Lung (tissue), 12 donors: Measurements from ENCODE around the gene ASB18. TPM values are rescaled to one million over a fixed set of nuclear protein-coding genes. Genes with fewer than 3 reads are reported as not detected.

Experiments used
- ATAC-seq: fragments of 200-7000 bp; cut with Tn5 transposase; one replicate; pipeline ENCODE4 v1.9.1; 2020; ENCODE audit warnings: moderate number of reproducible peaks; ENCODE audit not compliant: insufficient read depth, low FRiP score
- DNase-seq, 3 donors: peaks; one replicate each; pipeline ENCODE4 v3.0.0-alpha.2; 2013 to 2017
- H3K27ac ChIP-seq, 2 donors: one replicate each; pipeline ENCODE4 v1.5.1; 2013; ENCODE audit warnings: mild to moderate bottlenecking in 2 of 2, moderate library complexity in 2 of 2, control low read depth in 1 of 2, inconsistent platforms in 1 of 2, low read depth in 1 of 2, low read length in 1 of 2
- H3K27me3 ChIP-seq, 3 donors: one replicate each; pipeline ENCODE4 v1.5.1; 2013; ENCODE audit warnings: low read length in 2 of 3; ENCODE audit not compliant: control insufficient read depth in 3 of 3, insufficient read depth in 3 of 3
- H3K36me3 ChIP-seq, 4 donors: one replicate each; pipeline ENCODE4 v1.5.1; 2013; ENCODE audit warnings: low read length in 4 of 4, mild to moderate bottlenecking in 1 of 4, moderate library complexity in 1 of 4; ENCODE audit not compliant: control insufficient read depth in 4 of 4, insufficient read depth in 4 of 4
- H3K4me1 ChIP-seq, 5 donors: one replicate each; pipeline ENCODE4 v1.5.1; 2013; ENCODE audit warnings: low read length in 5 of 5, mild to moderate bottlenecking in 2 of 5, moderate library complexity in 1 of 5; ENCODE audit not compliant: control insufficient read depth in 5 of 5, insufficient read depth in 5 of 5
- H3K4me3 ChIP-seq: one replicate; pipeline ENCODE4 v1.5.1; 2013; ENCODE audit warnings: mild to moderate bottlenecking, control low read depth, moderate library complexity
- H3K9ac ChIP-seq, 2 donors: one replicate each; pipeline ENCODE4 v1.5.1; 2013; ENCODE audit warnings: low read length in 2 of 2, control low read depth in 1 of 2; ENCODE audit not compliant: insufficient read depth in 1 of 2
- H3K9me3 ChIP-seq, 4 donors: one replicate each; pipeline ENCODE4 v1.5.1; 2013; ENCODE audit warnings: low read length in 3 of 4, mild to moderate bottlenecking in 1 of 4, moderate library complexity in 1 of 4; ENCODE audit not compliant: control insufficient read depth in 4 of 4, insufficient read depth in 3 of 4
- CTCF ChIP-seq: IDR thresholded peaks from 2 replicates; pipeline ENCODE4 v1.5.1; 2012; ENCODE audit warnings: mild to moderate bottlenecking; ENCODE audit errors: control extremely low read depth, extremely low read depth
- WGBS, 2 donors: extraction: QIAGEN DNeasy Blood & Tissue Kit; methylation state at CpG; one replicate each; pipeline ENCODE4 v1.1.7; 2013; 5-methylcytosine and 5-hydroxymethylcytosine counted together
- polyA plus RNA-seq, 2 donors: library from polyadenylated mRNA; stranded (reverse); fragments of 200-250 nt; gene quantifications; one replicate each; pipeline ENCODE4 v1.2.1, GENCODE V29; 2013
- total RNA-seq, 2 donors: library from RNA; depleted of rRNA in 1 of 2; stranded (reverse); fragments of >200 nt in 1 of 2; gene quantifications; one replicate each; pipeline ENCODE4 v1.2.1, GENCODE V29; 2014 to 2021
- donor health status: control.
- donor health status: control.
- donor health status: Bipolar disorder and iron deficiency.
- donor health status: healthy.
- donor health status: DM: yes; HTN: yes; CAD: no.

ASB18 gene
- total and polyA plus RNA-seq, 4 donors: not detected

GRCh38 chr2:236168110-236169080 is 95.8 kb downstream of the ASB18 start, which contains the start of gene GBX2:
Gene GBX2, minus strand, starts transcription at chr2:236168386. Its CDS starts 415 bp downstream, at chr2:236167971.
- DNase-seq (peak; percentile 64 to 70 (median 69)), ATAC-seq (no peak)
- TF ChIP-seq CTCF: no peak
- Histone ChIP-seq H3K27ac (no peak within 1 kb of the TSS), H3K4me3 (peak within 1 kb of the TSS; percentile 1), H3K9ac (no peak within 1 kb of the TSS), H3K27me3 (peaks cover 39 to 75% (median 71%) of the 10 kb centered on the region in 3 donors), H3K4me1 (peaks cover 0 to 26% (median 22%) of the 10 kb centered on the region in 5 donors), H3K9me3 (no peaks in the 10 kb centered on the region), H3K36me3 (no peaks in the 10 kb centered on the region)
- 3 to 5% methylated on average over 85 to 105 of the region's 105 CpGs for WGBS, 2 donors

- no peak overlapping the region for H3K9ac ChIP-seq
- peak in 2 of 3 donors; percentile 55 to 57 for DNase-seq
Measured at GRCh38 chr2:236167297-236168109, 96.7 kb downstream of the ASB18 start.

GRCh38 chr2:236166796-236167296 is 97.4 kb downstream of the ASB18 start:
- ATAC-seq (no peak), DNase-seq (no peak)
- H3K9ac ChIP-seq: no peak overlapping the region
- H3K27ac ChIP-seq: no peak overlapping the region
- peaks cover 33 to 78% (median 75%) of the 10 kb centered on the region in 3 donors for H3K27me3 ChIP-seq
- H3K36me3 ChIP-seq: no peaks in the 10 kb centered on the region
- H3K4me1 ChIP-seq: peaks cover 0 to 24% (median 22%) of the 10 kb centered on the region in 5 donors
- 3 to 7% methylated on average over 29 of the region's 29 CpGs for WGBS, 2 donors
- H3K9me3 ChIP-seq: no peaks in the 10 kb centered on the region
- H3K4me3 ChIP-seq: no peak overlapping the region
- no peak for TF ChIP-seq CTCF

More at GRCh38 chr2:236167297-236168109, 96.7 kb downstream of the ASB18 start:
- Histone ChIP-seq H3K36me3 (no peaks in the 10 kb centered on the region), H3K27me3 (peaks cover 33 to 77% (median 75%) of the 10 kb centered on the region in 3 donors), H3K27ac (no peak overlapping the region), H3K4me3 (peak overlapping the region; percentile 1), H3K4me1 (peaks cover 0 to 24% (median 22%) of the 10 kb centered on the region in 5 donors), H3K9me3 (no peaks in the 10 kb centered on the region)
- ATAC-seq: no peak
- no peak for TF ChIP-seq CTCF
- 2 to 3% methylated on average over 77 to 112 of the region's 112 CpGs for WGBS, 2 donors
